C4-2B (cell line): ENCODE results near the gene LTBP2.

Source experiments
- ZFX ChIP-seq: fragments of 450-650 bp; IDR thresholded peaks from 2 replicates; pipeline ENCODE4 v1.6.1; 2017
- TF ChIP-seq, protein P1 (sequence below): fragments of 450-650 bp; conservative IDR thresholded peaks from 2 replicates; pipeline ENCODE4 v1.5.1; 2017; ENCODE audit warnings: mild to moderate bottlenecking

DNA sequence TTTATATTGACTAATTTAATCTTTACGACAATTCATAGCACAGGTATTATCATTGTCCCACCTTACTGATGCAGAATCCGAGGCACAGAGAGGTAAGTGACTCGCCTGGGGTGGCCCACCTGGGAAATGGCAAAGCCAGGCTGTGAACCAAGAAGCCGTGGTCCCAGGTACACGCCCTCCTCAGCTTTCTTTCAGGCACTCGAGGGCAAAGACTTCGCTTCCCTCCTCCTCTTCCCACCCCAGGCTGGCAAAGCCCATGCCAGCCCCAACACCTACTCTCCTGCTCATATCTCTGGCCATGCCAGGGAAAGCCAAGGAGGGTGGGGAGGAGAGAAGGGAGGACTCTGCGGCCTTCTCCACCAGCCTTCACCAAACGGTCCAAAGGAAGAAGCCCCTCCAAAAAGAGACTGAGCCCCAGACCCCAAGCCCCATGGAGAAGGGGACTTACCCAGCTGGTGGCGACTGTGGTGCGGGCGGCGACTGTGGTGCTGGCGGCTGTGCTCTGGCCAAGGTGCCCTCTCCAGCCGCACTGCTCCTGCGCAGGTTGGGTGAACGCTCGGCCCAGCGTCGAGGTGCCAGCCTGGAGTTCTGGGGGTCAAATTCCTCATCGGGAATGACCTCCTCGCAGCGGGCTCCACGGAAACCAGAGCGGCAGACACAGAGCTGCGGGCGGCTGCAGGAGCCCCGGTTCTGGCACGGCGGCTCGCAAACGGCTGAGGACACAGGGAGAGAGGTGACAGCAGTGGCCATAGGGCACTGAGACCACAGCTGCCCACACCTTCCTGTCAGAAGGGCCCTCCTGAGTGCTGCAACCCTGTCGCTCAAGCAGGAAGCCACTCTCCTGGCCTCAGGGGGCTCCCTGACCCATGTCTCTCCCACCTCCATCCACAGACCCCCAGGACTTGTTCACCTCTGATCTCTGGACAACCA, 26.4 kb downstream of the LTBP2 start:
- TF ChIP-seq, protein P1, sequence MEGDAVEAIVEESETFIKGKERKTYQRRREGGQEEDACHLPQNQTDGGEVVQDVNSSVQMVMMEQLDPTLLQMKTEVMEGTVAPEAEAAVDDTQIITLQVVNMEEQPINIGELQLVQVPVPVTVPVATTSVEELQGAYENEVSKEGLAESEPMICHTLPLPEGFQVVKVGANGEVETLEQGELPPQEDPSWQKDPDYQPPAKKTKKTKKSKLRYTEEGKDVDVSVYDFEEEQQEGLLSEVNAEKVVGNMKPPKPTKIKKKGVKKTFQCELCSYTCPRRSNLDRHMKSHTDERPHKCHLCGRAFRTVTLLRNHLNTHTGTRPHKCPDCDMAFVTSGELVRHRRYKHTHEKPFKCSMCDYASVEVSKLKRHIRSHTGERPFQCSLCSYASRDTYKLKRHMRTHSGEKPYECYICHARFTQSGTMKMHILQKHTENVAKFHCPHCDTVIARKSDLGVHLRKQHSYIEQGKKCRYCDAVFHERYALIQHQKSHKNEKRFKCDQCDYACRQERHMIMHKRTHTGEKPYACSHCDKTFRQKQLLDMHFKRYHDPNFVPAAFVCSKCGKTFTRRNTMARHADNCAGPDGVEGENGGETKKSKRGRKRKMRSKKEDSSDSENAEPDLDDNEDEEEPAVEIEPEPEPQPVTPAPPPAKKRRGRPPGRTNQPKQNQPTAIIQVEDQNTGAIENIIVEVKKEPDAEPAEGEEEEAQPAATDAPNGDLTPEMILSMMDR: no peak
- no peak for TF ChIP-seq ZFX
